C4-2B (cell line): ENCODE data around the gene FTH1.
A peak's percentile ranks its signal among the peaks of the same experiment; 100 is the strongest.

ENCODE experiments used
- H3K27ac ChIP-seq: fragments of 450-650 bp; 2 replicates; pipeline ENCODE4 v1.5.1; 2017
- ZFX ChIP-seq: fragments of 450-650 bp; IDR thresholded peaks from 2 replicates; pipeline ENCODE4 v1.6.1; 2017
- TF ChIP-seq, protein P1 (sequence below): fragments of 450-650 bp; conservative IDR thresholded peaks from 2 replicates; pipeline ENCODE4 v1.5.1; 2017; ENCODE audit warnings: mild to moderate bottlenecking

The FTH1 gene

GRCh38 chr11:61948505-61948904 lies 18.9 kb downstream of the FTH1 start:
- TF ChIP-seq ZFX = no peak
- TF ChIP-seq, protein P1, sequence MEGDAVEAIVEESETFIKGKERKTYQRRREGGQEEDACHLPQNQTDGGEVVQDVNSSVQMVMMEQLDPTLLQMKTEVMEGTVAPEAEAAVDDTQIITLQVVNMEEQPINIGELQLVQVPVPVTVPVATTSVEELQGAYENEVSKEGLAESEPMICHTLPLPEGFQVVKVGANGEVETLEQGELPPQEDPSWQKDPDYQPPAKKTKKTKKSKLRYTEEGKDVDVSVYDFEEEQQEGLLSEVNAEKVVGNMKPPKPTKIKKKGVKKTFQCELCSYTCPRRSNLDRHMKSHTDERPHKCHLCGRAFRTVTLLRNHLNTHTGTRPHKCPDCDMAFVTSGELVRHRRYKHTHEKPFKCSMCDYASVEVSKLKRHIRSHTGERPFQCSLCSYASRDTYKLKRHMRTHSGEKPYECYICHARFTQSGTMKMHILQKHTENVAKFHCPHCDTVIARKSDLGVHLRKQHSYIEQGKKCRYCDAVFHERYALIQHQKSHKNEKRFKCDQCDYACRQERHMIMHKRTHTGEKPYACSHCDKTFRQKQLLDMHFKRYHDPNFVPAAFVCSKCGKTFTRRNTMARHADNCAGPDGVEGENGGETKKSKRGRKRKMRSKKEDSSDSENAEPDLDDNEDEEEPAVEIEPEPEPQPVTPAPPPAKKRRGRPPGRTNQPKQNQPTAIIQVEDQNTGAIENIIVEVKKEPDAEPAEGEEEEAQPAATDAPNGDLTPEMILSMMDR = no peak
- no peak overlapping the region for H3K27ac ChIP-seq

- no peak overlapping the region for H3K27ac ChIP-seq
- TF ChIP-seq ZFX = no peak
- TF ChIP-seq, protein P1 = peak; percentile 96
Observed at GRCh38 chr11:61947486-61948210, 19.8 kb downstream of the FTH1 start.

GRCh38 chr11:61946894-61947293 lies 20.5 kb downstream of the FTH1 start:
- no peak overlapping the region for H3K27ac ChIP-seq
- no peak for TF ChIP-seq ZFX
- TF ChIP-seq, protein P1 = no peak

DNA sequence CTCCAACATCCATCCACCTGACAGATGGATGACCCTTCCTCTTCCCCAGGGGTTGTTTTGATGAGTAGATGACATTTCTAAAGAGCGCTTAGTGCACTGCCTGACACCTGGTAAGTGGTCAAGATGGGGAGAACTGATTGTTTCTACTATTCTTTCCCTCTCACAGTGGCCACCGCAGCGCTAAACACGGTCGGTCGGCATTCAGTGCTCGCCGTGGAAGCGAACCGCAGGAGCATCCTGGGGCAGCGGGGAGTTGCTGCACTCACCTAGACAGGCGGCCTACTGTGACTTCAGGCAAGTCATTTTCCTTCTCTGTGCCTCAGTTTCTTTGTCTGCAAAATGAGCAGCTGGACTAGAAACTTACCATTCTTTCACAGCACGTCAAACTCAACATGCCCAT lies 22.2 kb downstream of the FTH1 start:
- no peak overlapping the region for H3K27ac ChIP-seq
- TF ChIP-seq, protein P1 = no peak
- TF ChIP-seq ZFX = no peak

DNA sequence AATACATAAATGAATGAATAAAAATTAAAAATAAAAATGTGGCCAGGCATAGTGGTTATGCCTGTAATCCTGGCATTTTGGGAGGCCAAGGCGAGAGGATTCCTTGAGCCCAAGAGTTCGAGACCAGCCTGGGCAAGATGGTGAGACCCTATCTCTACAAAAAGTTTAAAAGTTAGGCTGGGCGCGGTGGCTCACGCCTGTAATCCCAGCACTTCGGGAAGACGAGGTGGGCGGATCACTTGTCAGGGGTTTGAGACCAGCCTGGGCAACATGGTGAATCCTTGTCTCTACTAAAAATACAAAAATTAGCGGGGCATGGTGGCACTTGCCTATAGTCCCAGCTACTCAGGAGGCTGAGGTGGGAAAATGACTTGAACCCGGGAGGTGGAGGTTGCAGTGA lies 27.0 kb downstream of the FTH1 start:
- TF ChIP-seq, protein P1 = no peak
- no peak for TF ChIP-seq ZFX

DNA sequence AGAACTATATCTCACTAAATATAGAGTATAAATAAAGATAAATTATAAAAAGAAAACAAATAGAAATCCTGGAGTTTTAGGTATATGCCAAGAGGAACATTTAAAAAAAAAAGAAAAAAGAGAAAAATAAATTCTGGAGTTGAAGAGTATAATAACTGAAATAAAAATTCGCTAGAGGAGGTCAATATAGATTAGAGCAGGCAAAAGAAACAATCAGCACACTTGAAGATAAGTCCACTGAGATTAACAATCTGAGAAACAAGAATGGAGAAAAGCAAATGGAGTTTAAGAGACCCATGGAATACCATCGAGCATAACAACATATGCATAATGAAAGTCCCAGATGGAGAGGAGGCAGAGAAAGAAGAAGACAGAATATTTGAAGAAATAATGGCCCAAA lies 31.6 kb downstream of the FTH1 start:
- TF ChIP-seq ZFX = no peak
- TF ChIP-seq, protein P1 = no peak
- H3K27ac ChIP-seq = no peak overlapping the region

More for the DNA sequence above, 27.0 kb downstream of the FTH1 start:
- no peak overlapping the region for H3K27ac ChIP-seq

- TF ChIP-seq, protein P1 = no peak
- TF ChIP-seq ZFX = no peak
- H3K27ac ChIP-seq = no peak overlapping the region
Observed at GRCh38 chr11:61930933-61931332, 36.5 kb downstream of the FTH1 start.
